ENCODE measurements around the gene SPATA20. TPM values are rescaled to one million over a fixed set of nuclear protein-coding genes. Genes with fewer than 3 reads are reported as not detected.

SPATA20 gene
- total and polyA plus RNA-seq, 2 of the 4 experiments (the other 2 are of a cell fraction): 17.0 to 35.0 TPM

DNA sequence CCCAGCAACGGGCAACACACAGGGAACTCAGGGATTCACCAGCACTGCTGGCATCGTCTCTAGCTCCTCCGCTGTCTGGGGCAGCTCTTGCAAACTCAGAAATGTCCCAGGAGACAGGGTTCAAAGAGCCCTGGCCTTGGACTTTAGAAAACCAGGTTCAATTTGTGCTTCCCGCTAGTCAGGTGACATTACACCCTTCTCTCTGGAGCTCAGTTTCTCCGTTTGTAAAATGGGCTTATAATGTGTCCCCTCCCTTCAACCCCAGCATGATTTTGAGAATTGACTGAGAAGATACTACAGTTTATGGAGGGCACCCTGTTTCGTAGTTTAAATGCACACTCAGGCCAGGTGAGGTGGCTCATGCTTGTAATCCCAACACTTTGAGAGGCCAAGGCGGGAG is 40.7 kb upstream of the SPATA20 start:
- H4K20me1 ChIP-seq (ENCODE audit: insufficient read depth, low read length): no peaks in the 10 kb centered on the region
- no peak overlapping the region for H2BK120ac ChIP-seq (ENCODE audit: low read depth, low read length)
- H3K4me2 ChIP-seq (ENCODE audit: low read depth, low read length): no peak overlapping the region
- DNase-seq (no peak), ATAC-seq (ENCODE audit: low read depth) (no peak)
- H3K4me3 ChIP-seq (ENCODE audit: insufficient read depth, low read depth, low read length): no peak overlapping the region
- H2BK15ac ChIP-seq (ENCODE audit: low read depth, low read length): no peak overlapping the region
- H3K27ac ChIP-seq (ENCODE audit: insufficient read depth, low read length): no peak overlapping the region
- in situ Hi-C loops (cut with MboI; ENCODE audit: low sequenced_read_pairs): no loop called here
- peaks cover 0 to 3% of the 10 kb centered on the region in 2 experiments; a peak in 1 of 4 replicates for H3K79me1 ChIP-seq (ENCODE audit: low read depth in 1 of 2, low read length in 2 of 2)
- BruUV-seq (replicated peaks): no TSS peak
- no peak for TF ChIP-seq RFX5 (IDR thresholded peaks at IDR 0.05; ENCODE audit: low read depth, low read length)
- TF ChIP-seq BHLHE40 (IDR thresholded peaks at IDR 0.05; ENCODE audit: low read depth, low read length): no peak
- TF ChIP-seq, protein P1, sequence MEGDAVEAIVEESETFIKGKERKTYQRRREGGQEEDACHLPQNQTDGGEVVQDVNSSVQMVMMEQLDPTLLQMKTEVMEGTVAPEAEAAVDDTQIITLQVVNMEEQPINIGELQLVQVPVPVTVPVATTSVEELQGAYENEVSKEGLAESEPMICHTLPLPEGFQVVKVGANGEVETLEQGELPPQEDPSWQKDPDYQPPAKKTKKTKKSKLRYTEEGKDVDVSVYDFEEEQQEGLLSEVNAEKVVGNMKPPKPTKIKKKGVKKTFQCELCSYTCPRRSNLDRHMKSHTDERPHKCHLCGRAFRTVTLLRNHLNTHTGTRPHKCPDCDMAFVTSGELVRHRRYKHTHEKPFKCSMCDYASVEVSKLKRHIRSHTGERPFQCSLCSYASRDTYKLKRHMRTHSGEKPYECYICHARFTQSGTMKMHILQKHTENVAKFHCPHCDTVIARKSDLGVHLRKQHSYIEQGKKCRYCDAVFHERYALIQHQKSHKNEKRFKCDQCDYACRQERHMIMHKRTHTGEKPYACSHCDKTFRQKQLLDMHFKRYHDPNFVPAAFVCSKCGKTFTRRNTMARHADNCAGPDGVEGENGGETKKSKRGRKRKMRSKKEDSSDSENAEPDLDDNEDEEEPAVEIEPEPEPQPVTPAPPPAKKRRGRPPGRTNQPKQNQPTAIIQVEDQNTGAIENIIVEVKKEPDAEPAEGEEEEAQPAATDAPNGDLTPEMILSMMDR (conservative IDR thresholded peaks at IDR 0.05; ENCODE audit: low read depth, low read length): no peak
- no peak for TF ChIP-seq RCOR1 (IDR thresholded peaks at IDR 0.05; ENCODE audit: insufficient replicate concordance, low read length)
- TF ChIP-seq CEBPB (IDR thresholded peaks at IDR 0.05; ENCODE audit: low read depth, low read length): no peak
- no peak for TF ChIP-seq RAD21 (IDR thresholded peaks at IDR 0.05; ENCODE audit: low read length)
- no peak for TF ChIP-seq POLR2A (IDR thresholded peaks at IDR 0.05; ENCODE audit: low read depth, low read length)
- no peak overlapping the region for H4K5ac ChIP-seq (ENCODE audit: low read depth, low read length)
- CTCF ChIA-PET: no interaction called here
- 44% methylated on average over 1 of the region's 7 CpGs; no CpG with 5 or more reads in 1 of the 2 experiments for WGBS, 2 experiments (ENCODE audit: extremely low coverage in 2 of 2, insufficient read length in 1 of 2)
- no peak overlapping the region for H3K18ac ChIP-seq (ENCODE audit: low read depth, low read length)
- H2BK5ac ChIP-seq (ENCODE audit: low read depth, low read length, poor library complexity, severe bottlenecking): no peak overlapping the region
- intact Hi-C loops (cut with micrococcal nuclease): no loop called here
- H3K4me1 ChIP-seq (ENCODE audit: control insufficient read depth, insufficient read depth, low read length): peaks cover 4% of the 10 kb centered on the region
- dilution Hi-C loops (cut with HindIII; ENCODE audit: low sequenced_read_pairs, unreplicated experiment): no loop called here
- H2AFZ ChIP-seq (replicated peaks; ENCODE audit: low read length, poor library complexity): no peak overlapping the region
- no peak overlapping the region for H4K8ac ChIP-seq (ENCODE audit: low read depth in 2 of 2, low read length in 2 of 2)
- no peak overlapping the region for H4K91ac ChIP-seq (ENCODE audit: insufficient read depth, low read depth, low read length)
- peaks cover 16% of the 10 kb centered on the region for H3K9me1 ChIP-seq (ENCODE audit: insufficient read depth, low read length)
- H3K36me3 ChIP-seq (ENCODE audit: control insufficient read depth, insufficient read depth, low read length): no peaks in the 10 kb centered on the region
- no peak overlapping the region for H3K9ac ChIP-seq (ENCODE audit: low read depth, low read length)
- H3K56ac ChIP-seq (ENCODE audit: extremely low read depth, insufficient read depth, low read length): no peak overlapping the region
- H2BK20ac ChIP-seq (ENCODE audit: low read depth, low read length): no peak overlapping the region
- no peaks in the 10 kb centered on the region; the same call in 1 of the 2 replicates for H3K27me3 ChIP-seq (ENCODE audit: control insufficient read depth, insufficient read depth, low read length)
- H3K9me3 ChIP-seq (ENCODE audit: control insufficient read depth, insufficient read depth, low read length): no peaks in the 10 kb centered on the region
- H3K4ac ChIP-seq (ENCODE audit: low read depth, low read length): no peak overlapping the region
- POLR2A ChIA-PET (ENCODE audit: unreplicated experiment): no interaction called here
- H3K23ac ChIP-seq (ENCODE audit: low read depth, low read length): no peak overlapping the region; the same call in 1 of the 2 replicates
- H2AK9ac ChIP-seq (replicated peaks; ENCODE audit: low read depth, low read length, poor library complexity): no peak overlapping the region
- H2AK5ac ChIP-seq (ENCODE audit: low read depth, low read length): no peak overlapping the region; the same call in 1 of the 2 replicates
- H3K14ac ChIP-seq (replicated peaks; ENCODE audit: low read depth, low read length): no peak overlapping the region
